KMS-11 (cell line): ENCODE data around the gene SRGAP1.
A peak's percentile ranks its signal among the peaks of the same experiment; 100 is the strongest.

Experiments used
- H2AFZ ChIP-seq: fragments of 200-600 bp; sonication (generic); 2 replicates; pipeline ENCODE4 v1.6.1; 2016; ENCODE audit warnings: antibody characterized with exemption, mixed run types, low read depth
- H3K27ac ChIP-seq: fragments of 200-600 bp; sonication (generic); 2 replicates; pipeline ENCODE4 v1.6.1; 2016; ENCODE audit warnings: mild to moderate bottlenecking, mixed run types
- H3K27me3 ChIP-seq: fragments of 200-600 bp; sonication (generic); 2 replicates; pipeline ENCODE4 v1.6.1; 2017; ENCODE audit warnings: mild to moderate bottlenecking, low read depth, mixed run types, moderate library complexity; ENCODE audit not compliant: insufficient read depth
- H3K36me3 ChIP-seq: fragments of 200-600 bp; sonication (generic); 2 replicates; pipeline ENCODE4 v1.6.1; 2017; ENCODE audit warnings: mild to moderate bottlenecking, mixed run types; ENCODE audit not compliant: insufficient read depth
- H3K4me1 ChIP-seq: fragments of 200-600 bp; sonication (generic); 2 replicates; pipeline ENCODE4 v1.6.1; 2016; ENCODE audit warnings: mild to moderate bottlenecking, low read depth, mixed run types; ENCODE audit not compliant: poor library complexity, severe bottlenecking
- H3K4me2 ChIP-seq: fragments of 200-600 bp; sonication (generic); 2 replicates; pipeline ENCODE4 v1.7.0; 2016; ENCODE audit warnings: mild to moderate bottlenecking, mixed run types
- H3K4me3 ChIP-seq: fragments of 200-600 bp; sonication (generic); IDR thresholded peaks from 2 replicates; pipeline ENCODE4 v1.6.1; 2017; ENCODE audit warnings: low read depth, low read length, mixed read lengths; ENCODE audit not compliant: insufficient read depth
- H3K79me2 ChIP-seq: fragments of 200-600 bp; sonication (generic); 2 replicates; pipeline ENCODE4 v1.6.1; 2016; ENCODE audit warnings: low read depth, mixed run types; ENCODE audit not compliant: insufficient read depth
- H3K9ac ChIP-seq: fragments of 200-600 bp; sonication (generic); 2 replicates; pipeline ENCODE4 v1.6.1; 2016; ENCODE audit warnings: mild to moderate bottlenecking, mixed run types
- H4K20me1 ChIP-seq: fragments of 200-600 bp; sonication (generic); 2 replicates; pipeline ENCODE4 v1.6.1; 2016; ENCODE audit warnings: mild to moderate bottlenecking, mixed run types; ENCODE audit not compliant: insufficient read depth
- CTCF ChIP-seq: fragments of 200-600 bp; sonication (generic); conservative IDR thresholded peaks from 2 replicates; pipeline ENCODE4 v1.6.1; 2017; ENCODE audit warnings: low read depth, mild to moderate bottlenecking, antibody characterized with exemption, low read length, moderate library complexity, mixed read lengths

The SRGAP1 gene

GRCh38 chr12:63844391-63845341 is at the start of gene SRGAP1:
Gene SRGAP1, plus strand, starts transcription at chr12:63844700. Its CDS starts 117 bp downstream, at chr12:63844817.
- H3K4me3 ChIP-seq, result no peak within 1 kb of the TSS
- H3K9ac ChIP-seq, result peak within 1 kb of the TSS; percentile 57
- H2AFZ ChIP-seq, result peak within 1 kb of the TSS; percentile 99
- no peaks in the 10 kb centered on the region for H3K36me3 ChIP-seq
- H3K4me1 ChIP-seq, result peaks cover 15% of the 10 kb centered on the region
- TF ChIP-seq CTCF, result no peak
- H3K27ac ChIP-seq, result no peak within 1 kb of the TSS
- H3K4me2 ChIP-seq, result peak within 1 kb of the TSS; percentile 47
- H3K27me3 ChIP-seq, result no peaks in the 10 kb centered on the region
- no peaks in the 10 kb centered on the region for H4K20me1 ChIP-seq
- no peaks in the 10 kb centered on the region for H3K79me2 ChIP-seq

- no peaks in the 10 kb centered on the region for H3K36me3 ChIP-seq
- H3K4me1 ChIP-seq, result peaks cover 3% of the 10 kb centered on the region
- no peak overlapping the region for H3K4me2 ChIP-seq
- no peaks in the 10 kb centered on the region for H3K27me3 ChIP-seq
- H4K20me1 ChIP-seq, result no peaks in the 10 kb centered on the region
- no peak overlapping the region for H3K9ac ChIP-seq
- no peak overlapping the region for H3K27ac ChIP-seq
- H3K79me2 ChIP-seq, result no peaks in the 10 kb centered on the region
- H2AFZ ChIP-seq, result no peak overlapping the region
- no peak overlapping the region for H3K4me3 ChIP-seq
- no peak for TF ChIP-seq CTCF
These were observed 49.3 kb upstream of the SRGAP1 start for GRCh38 chr12:63795032-63795687.

GRCh38 chr12:63795944-63796343 is 48.6 kb upstream of the SRGAP1 start:
- H3K4me3 ChIP-seq, result no peak overlapping the region
- no peak overlapping the region for H3K9ac ChIP-seq
- no peaks in the 10 kb centered on the region for H3K27me3 ChIP-seq
- H2AFZ ChIP-seq, result no peak overlapping the region
- H3K36me3 ChIP-seq, result no peaks in the 10 kb centered on the region
- no peak for TF ChIP-seq CTCF
- peaks cover 3% of the 10 kb centered on the region for H3K4me1 ChIP-seq
- H4K20me1 ChIP-seq, result no peaks in the 10 kb centered on the region
- no peak overlapping the region for H3K27ac ChIP-seq
- H3K4me2 ChIP-seq, result no peak overlapping the region
- H3K79me2 ChIP-seq, result no peaks in the 10 kb centered on the region

- Histone ChIP-seq H3K36me3 (no peaks in the 10 kb centered on the region), H2AFZ (no peak overlapping the region), H4K20me1 (no peaks in the 10 kb centered on the region)
These were observed 42.4 kb upstream of the SRGAP1 start for GRCh38 chr12:63802012-63802608.

More at GRCh38 chr12:63802012-63802608, 42.4 kb upstream of the SRGAP1 start:
- Histone ChIP-seq H3K27ac (no peak overlapping the region), H3K9ac (no peak overlapping the region), H3K4me2 (no peak overlapping the region), H3K4me3 (no peak overlapping the region), H3K4me1 (no peaks in the 10 kb centered on the region), H3K27me3 (no peaks in the 10 kb centered on the region), H3K79me2 (no peaks in the 10 kb centered on the region)
- peak; percentile 79 for TF ChIP-seq CTCF
